ENCODE measurements around the gene AHRR. TPM values are rescaled to one million over a fixed set of nuclear protein-coding genes. Genes with fewer than 3 reads are reported as not detected.

Gene AHRR
- total RNA-seq, 2 donors from 2014 or later: 1.9 to 2.1 TPM

GRCh38 chr5:421901-422300 lies 100.4 kb downstream of the AHRR start:
- H3K27me3 ChIP-seq: no peaks in the 10 kb centered on the region
- no peak overlapping the region for H3K4me3 ChIP-seq
- H3K4me1 ChIP-seq: no peaks in the 10 kb centered on the region
- intact Hi-C loops (cut with DNase I): no loop called here
- no peak for TF ChIP-seq CTCF (IDR thresholded peaks at IDR 0.05)
- no peaks in the 10 kb centered on the region for H3K9me3 ChIP-seq
- H3K36me3 ChIP-seq: no peaks in the 10 kb centered on the region
- H3K9ac ChIP-seq (ENCODE audit: low read depth in 2 of 2, low read length in 2 of 2): no peak overlapping the region
- no peak overlapping the region for H3K27ac ChIP-seq
- no peak for DNase-seq

GRCh38 chr5:422323-423232 lies 101.1 kb downstream of the AHRR start:
- no peak for DNase-seq
- intact Hi-C loops (cut with DNase I): no loop called here
- no peak overlapping the region for H3K4me3 ChIP-seq

GRCh38 chr5:423233-423565 lies 101.7 kb downstream of the AHRR start:
- Histone ChIP-seq H3K4me1 (no peaks in the 10 kb centered on the region), H3K36me3 (no peaks in the 10 kb centered on the region), H3K9ac (ENCODE audit: low read depth in 2 of 2, low read length in 2 of 2) (no peak overlapping the region), H3K27ac (no peak overlapping the region), H3K4me3 (no peak overlapping the region), H3K9me3 (no peaks in the 10 kb centered on the region), H3K27me3 (no peaks in the 10 kb centered on the region)
- no peak for TF ChIP-seq CTCF (IDR thresholded peaks at IDR 0.05)
- no peak for DNase-seq
- intact Hi-C loops (cut with DNase I): no loop called here

More at GRCh38 chr5:422323-423232, 101.1 kb downstream of the AHRR start:
- Histone ChIP-seq H3K27me3 (no peaks in the 10 kb centered on the region), H3K4me1 (no peaks in the 10 kb centered on the region), H3K9ac (ENCODE audit: low read depth in 2 of 2, low read length in 2 of 2) (no peak overlapping the region), H3K27ac (no peak overlapping the region), H3K36me3 (no peaks in the 10 kb centered on the region), H3K9me3 (no peaks in the 10 kb centered on the region)
- no peak for TF ChIP-seq CTCF (IDR thresholded peaks at IDR 0.05)

- Histone ChIP-seq H3K4me1 (no peaks in the 10 kb centered on the region), H3K27me3 (no peaks in the 10 kb centered on the region), H3K9me3 (no peaks in the 10 kb centered on the region), H3K27ac (no peak overlapping the region), H3K36me3 (no peaks in the 10 kb centered on the region), H3K9ac (ENCODE audit: low read depth in 2 of 2, low read length in 2 of 2) (no peak overlapping the region), H3K4me3 (no peak overlapping the region)
- intact Hi-C loops (cut with DNase I): no loop called here
- TF ChIP-seq CTCF (IDR thresholded peaks at IDR 0.05): no peak
- no peak for DNase-seq
Measured at GRCh38 chr5:423626-424261, 102.2 kb downstream of the AHRR start.

- H3K27me3 ChIP-seq: no peaks in the 10 kb centered on the region
- H3K9ac ChIP-seq (ENCODE audit: low read depth in 2 of 2, low read length in 2 of 2): no peak overlapping the region
- intact Hi-C loops (cut with DNase I): loop anchor here (5.0 kb wide), 1 partner anchor 102 kb away; the partner anchor contains the start of gene AHRR
- no peak for DNase-seq
- no peaks in the 10 kb centered on the region for H3K36me3 ChIP-seq
- no peak overlapping the region for H3K27ac ChIP-seq
- no peak overlapping the region for H3K4me3 ChIP-seq
- no peaks in the 10 kb centered on the region for H3K9me3 ChIP-seq
- no peaks in the 10 kb centered on the region for H3K4me1 ChIP-seq
- TF ChIP-seq CTCF (IDR thresholded peaks at IDR 0.05): no peak
Measured at GRCh38 chr5:424301-425110, 103.0 kb downstream of the AHRR start.

Measured in colonic mucosa (tissue), 4 donors.